Stimulated activated CD4-positive, alpha-beta T cell treated with anti-CD3 and anti-CD28 coated beads, Interleukin-2, amount 100 ng/mL, for 24 hours (primary cell): ENCODE results near the gene SSBP3.
A peak's percentile ranks its signal among the peaks of the same experiment; 100 is the strongest.
"Not testable (repeated sequence)": the region's sequence is repeated elsewhere in the genome, so short reads cannot be mapped to it uniquely, and the experiment has no call there.

ENCODE experiments used
- DNase-seq, 2 donors: peaks; one replicate each; pipeline ENCODE4 v3.0.0-alpha.2; 2020

The SSBP3 gene

GRCh38 chr1:54391450-54392209, 14.6 kb downstream of the SSBP3 start:
- DNase-seq, result no peak

- DNase-seq, result no peak
Measured at GRCh38 chr1:54390655-54391054, 15.5 kb downstream of the SSBP3 start.

DNA sequence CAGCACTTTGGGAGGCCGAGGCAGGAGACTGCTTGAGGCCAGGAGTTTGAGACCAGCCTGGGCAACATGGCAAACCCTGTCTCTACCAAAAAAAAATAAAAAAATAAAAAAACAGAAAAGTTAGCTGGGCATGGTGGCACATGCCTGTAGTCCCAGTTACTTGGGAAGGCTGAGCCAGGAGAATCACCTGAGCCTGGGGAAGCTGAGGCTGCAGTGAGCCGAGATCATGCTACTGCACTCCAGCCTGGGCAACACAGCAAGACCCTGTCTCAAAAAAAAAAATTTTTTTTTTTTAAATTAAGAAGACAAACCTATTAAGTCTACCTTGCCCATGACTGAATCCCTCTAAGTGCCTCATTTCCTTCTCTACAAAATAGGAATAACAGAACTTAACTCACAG, 16.6 kb downstream of the SSBP3 start:
- not testable (repeated sequence) for DNase-seq

- no peak for DNase-seq
Measured at GRCh38 chr1:54387419-54387818, 18.8 kb downstream of the SSBP3 start.

- no peak for DNase-seq
Measured at GRCh38 chr1:54385727-54386022, 20.5 kb downstream of the SSBP3 start.

- DNase-seq, result no peak
Measured at GRCh38 chr1:54384918-54385726, 21.1 kb downstream of the SSBP3 start.

GRCh38 chr1:54384471-54384870, 21.7 kb downstream of the SSBP3 start:
- no peak for DNase-seq

DNA sequence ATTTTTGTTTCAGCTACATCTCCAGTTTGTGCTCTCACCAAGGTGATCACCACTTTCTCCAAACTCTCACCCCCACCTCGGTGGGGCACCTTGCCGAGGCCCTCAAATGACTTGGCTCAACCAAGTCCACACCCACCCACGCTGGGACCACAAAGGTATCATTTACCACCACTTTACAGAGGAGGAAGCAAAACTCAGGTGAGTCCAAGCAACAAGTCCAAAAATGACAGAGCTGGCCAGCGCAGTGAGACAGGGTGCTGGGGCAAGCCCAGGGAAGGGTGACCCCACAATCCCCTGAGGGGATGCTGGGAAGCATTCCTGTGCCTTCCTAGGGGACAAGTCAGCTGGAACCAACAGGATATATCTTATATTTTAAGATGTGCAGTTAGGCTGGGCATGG, 24.7 kb downstream of the SSBP3 start:
- DNase-seq, result no peak

DNA sequence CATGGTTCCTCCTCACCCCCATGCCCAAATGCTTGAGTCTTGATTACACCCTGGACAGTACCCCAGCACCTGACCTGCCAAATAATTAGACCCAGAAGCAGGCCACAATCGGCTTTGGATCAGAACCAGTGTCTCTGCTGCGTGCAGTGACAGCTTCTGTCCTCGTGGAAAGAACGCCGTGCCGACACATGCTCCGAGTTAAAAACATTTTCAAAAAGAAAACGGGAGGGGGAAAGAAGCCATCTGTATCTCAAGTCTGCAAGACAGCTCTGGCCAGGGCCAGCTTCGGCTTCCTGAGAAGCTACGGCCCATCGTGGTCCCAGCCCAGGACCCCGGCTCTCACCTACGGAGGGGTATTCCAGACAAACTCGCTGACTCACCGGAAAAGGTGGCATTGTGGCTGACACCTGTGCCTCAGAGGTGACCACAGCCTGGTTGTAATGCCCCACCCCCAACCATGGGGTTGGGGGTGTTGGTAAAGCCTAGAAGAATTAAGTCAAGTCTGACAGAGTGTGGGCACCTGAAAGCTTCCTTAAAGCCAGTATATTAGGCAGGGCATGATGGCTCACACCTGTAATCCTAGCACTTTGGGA, 25.8 kb downstream of the SSBP3 start:
- DNase-seq, result no peak

DNA sequence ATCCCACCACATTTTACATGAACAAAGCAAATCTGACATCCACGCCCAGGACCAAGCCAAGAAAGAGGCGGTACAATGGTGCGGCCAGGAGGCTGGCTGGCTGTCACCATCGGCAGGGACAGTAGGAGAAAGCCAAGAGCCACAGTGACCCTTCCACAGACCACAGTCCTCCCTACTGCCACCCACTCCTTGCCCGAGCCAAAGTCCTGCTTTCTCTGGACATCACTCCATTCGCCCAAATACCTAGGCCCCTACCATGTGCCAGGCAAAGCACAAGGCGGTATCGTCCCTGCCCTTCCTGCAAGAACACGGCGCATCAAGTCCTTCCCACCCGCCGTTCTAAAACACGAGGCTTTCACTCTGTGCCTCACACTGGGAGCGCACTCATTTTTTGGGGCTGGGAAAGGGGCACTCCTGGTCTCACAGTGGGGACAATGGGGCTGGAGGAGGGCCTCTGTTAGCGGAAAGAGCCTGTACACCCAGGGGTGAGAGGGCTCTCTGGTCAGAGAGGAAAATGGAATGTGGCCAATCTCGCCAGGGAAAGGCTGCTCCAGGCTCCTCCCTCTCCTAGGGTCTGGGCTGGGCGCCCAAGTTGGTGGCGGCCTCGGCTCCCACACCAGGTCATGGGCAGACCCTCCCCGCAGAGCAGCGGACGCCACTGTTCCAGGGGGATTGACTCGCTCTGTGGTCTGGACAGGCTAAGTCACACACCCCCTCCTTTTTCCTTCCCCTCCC, 26.5 kb downstream of the SSBP3 start:
- DNase-seq, result no peak

DNA sequence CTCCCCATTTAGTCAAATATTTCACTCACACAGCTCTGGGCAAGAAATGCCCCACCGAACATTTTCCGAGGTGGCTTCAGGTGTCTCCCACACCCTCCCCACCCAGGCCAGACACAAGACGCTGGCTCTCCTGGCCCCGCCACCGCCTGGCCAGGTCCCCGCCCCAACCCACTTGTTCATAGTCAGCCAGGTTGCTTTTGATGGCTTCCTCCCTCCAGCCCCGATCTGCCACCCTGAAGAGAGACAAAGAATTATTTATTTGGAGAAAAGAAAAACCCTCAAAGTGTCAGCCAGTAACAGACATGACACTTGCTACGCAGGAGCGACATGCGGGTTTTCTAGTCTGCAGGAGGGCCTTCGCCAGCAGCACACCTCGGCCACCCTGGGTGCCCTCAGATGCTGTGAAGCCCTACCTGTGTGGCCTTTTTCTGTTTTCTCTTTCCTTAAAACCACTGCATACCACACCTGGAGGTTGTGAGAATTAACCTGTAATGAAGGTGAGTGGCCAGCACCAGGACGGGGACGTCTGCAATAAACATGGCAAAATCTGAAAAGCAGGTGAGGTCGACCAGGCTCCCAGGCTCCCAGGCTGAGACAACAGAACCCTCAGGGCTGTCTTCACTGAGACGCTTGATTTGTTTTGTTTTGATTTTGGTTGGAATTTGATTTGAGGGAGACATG, 27.2 kb downstream of the SSBP3 start:
- no peak for DNase-seq

DNA sequence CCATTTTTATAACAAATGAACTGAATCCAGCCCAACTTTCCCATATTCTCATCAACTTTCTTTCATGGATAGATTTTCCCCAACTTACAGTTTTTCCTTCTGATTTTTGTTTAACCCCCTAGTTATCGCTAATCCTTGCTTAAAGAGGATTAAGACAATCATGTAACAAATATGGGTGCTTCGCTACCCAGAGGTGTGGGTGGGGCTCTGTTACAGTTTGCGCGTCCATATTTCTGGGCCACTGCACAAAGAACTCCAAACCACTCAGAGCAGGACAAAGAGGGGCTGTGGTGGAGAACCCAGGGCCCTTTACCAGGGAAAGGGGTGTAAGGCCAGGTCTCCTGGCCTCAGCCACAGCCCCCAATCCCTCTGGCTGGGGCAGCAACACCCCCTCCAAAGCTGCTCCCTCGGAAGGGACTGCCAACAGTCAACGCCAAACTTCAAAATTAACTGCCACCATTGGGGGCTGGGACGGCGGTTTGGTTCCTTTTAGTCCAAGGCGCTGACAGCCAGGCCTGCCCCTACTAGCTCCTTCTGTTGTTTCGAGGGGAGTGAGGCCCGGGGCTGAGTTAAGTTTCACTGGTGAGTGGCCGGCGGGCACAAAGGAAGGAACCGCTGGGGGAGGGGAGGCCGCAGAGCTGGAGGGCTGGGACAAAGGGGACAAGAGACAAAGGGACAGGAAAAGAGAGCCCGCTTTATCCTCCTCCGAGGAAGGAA, 27.9 kb downstream of the SSBP3 start:
- no peak for DNase-seq

DNA sequence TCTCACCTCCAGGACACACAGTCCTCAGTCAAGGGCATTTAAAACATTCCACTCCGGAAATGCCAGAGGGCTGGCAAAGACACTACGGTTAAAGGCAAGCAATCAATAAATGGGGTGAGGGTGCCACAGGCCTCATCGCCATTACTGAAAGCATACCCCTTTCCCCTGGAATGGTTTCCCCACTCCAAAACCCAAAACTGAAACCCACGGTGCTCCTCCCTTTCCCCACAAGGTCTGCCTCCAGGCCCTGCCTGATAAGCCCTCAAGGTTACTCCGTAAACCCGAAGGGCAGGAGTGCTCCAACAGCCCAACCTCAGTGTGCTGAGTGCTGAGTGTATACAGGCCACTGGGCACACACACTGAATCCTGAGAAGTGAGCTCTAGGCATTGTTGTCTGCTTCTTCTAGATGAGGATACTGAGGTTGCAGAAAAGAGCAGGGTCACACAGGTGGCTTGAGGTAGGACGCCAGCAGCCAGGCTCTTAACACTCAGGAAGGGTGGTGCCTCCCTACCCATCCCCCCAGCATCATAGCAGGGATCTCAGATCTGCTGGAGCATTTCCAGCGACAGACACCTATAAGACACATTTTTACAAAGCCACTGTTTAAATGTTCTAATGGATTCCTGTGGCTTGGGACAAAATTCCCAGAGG, 29.0 kb downstream of the SSBP3 start:
- no peak for DNase-seq

GRCh38 chr1:54376430-54377039, 29.7 kb downstream of the SSBP3 start:
- DNase-seq, result peak; percentile 26 to 29

DNA sequence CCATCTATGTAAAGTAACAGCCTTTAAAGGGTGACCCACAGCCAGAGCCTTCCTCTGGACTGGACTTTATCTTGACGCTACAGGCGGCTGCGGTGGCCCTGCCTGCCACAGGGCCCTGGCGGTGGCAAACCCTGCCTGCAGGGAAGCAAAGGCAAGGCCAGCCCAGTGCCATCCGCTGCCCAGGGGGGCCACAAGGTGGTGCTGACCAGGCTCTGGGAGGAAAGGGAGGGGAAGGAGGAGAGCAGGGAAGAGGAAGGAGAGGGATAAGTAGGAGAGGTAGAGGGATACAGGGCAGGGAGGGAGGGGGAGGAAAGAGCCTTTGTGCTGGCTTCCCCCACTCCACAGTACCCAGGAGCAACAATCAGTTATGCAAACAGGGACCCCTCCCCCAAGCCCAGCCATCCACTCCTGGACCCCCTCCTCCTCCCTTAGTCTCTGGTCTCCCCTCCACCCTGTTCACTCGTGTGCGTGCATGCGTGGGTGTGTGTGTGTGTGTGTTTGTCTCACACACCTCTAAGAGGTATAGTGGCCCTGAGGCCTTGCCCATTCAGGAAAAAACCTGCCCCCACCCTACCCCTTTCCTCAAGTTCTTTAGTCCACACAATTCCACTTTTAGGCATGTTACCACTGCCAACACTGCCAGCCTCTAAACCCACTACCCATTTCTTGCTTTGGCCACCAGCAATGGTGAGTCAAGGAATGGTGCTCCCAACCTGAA, 30.3 kb downstream of the SSBP3 start:
- DNase-seq, result no peak

- DNase-seq, result no peak
Measured at GRCh38 chr1:54375298-54375697, 30.9 kb downstream of the SSBP3 start.

DNA sequence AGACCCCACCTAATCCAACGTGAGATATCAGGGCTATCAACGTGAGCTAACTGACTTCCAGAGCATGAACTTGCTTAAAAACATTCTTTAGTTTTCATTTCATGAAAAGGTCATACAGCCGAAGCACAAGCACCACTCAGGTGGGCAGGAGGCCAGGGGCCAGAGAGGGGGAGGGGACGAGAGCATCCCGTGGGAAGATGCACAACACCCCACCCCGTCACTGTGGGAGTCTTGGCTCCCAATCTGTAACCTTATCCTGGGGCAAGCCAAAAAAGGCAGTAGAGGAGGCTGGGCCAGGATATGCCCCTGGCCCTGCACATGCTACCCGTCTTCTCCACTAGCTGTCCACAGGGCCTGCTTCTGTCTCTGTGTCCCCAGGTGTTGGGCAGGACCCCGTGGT, 31.4 kb downstream of the SSBP3 start:
- no peak for DNase-seq

DNA sequence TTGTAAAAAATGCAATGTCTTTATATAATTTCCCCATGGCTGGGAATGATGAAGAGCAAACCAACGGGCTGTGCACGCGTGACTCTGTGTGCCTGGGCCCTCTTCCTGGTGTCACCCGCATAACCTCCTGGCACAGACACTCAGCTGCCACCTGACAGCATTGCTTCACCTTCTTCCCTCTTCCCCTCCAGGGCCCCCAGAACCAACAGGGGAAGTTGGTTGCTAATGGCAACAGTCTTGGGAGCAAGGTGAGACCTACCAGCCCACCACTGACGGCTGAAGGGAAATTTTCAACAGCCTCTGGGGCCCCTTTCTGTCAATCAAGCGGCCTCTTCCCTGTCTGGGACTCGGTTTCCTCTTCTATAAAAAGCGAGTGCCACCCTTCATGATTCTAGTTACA, 33.2 kb downstream of the SSBP3 start:
- no peak for DNase-seq

DNA sequence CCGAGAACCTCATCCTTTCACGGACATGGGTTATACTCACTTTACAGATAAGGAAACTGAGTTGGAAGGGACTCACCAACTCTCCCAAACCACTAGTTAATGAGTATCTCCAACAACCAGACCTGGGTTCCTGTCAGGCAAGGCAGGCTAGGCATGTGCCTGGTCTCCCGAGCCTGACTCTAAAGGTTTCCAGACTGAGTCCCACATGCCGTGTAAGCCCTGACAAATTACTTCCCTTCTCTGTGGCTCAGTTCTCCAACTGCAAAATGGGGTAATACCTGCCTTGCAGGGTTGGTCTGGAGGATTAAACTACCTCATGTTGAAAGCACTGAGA, 34.3 kb downstream of the SSBP3 start:
- DNase-seq, result no peak
